PC-3 (cell line): Measurements from ENCODE around the gene NEXMIF. TPM values are rescaled to one million over a fixed set of nuclear protein-coding genes. Genes with fewer than 3 reads are reported as not detected.
"Not testable (repeated sequence)": the region's sequence is repeated elsewhere in the genome, so short reads cannot be mapped to it uniquely, and the experiment has no call there.

Source experiments
- ATAC-seq: fragments of 200-7000 bp; cut with Tn5 transposase; 2 replicates; pipeline ENCODE4 v1.9.1; 2020; ENCODE audit warnings: mild to moderate bottlenecking, moderate library complexity
- Bru-seq: library from RNA; stranded (reverse); fragments of 400-500 nt; gene quantifications from one replicate; lab custom pipeline; 2021; lab: Mats Ljungman, UMichigan
- BruChase-seq, 2 experiments: library from RNA; stranded (reverse); fragments of 400-500 nt; gene quantifications; one replicate each; lab custom pipeline; 2021; lab: Mats Ljungman, UMichigan
- BruUV-seq: library from RNA; stranded (reverse); fragments of 400-500 nt; replicated peaks from 2 replicates; lab custom pipeline; 2021; lab: Mats Ljungman, UMichigan
- CTCF ChIA-PET: fragments of 300-600 bp; sonication (Branson Sonifier 250); formaldehyde crosslinking; loops from one replicate; lab custom pipeline; 2022; ENCODE audit warnings: antibody characterized with exemption; lab: Charles Lee
- POLR2A ChIA-PET: fragments of 300-600 bp; sonication (Branson Sonifier 250); formaldehyde crosslinking; loops from one replicate; lab custom pipeline; 2022; ENCODE audit warnings: antibody characterized with exemption; ENCODE audit not compliant: unreplicated experiment; lab: Charles Lee
- DNase-seq: peaks from one replicate; pipeline ENCODE4 v3.0.0-alpha.2; 2015
- H2AFZ ChIP-seq: fragments of 300-600 bp; sonication (generic); 2 replicates; pipeline ENCODE4 v1.6.0; 2016; ENCODE audit warnings: antibody characterized with exemption, low read length
- H3F3A ChIP-seq: fragments of 300-600 bp; sonication (generic); one replicate; pipeline ENCODE4 v1.6.0; 2017; ENCODE audit warnings: antibody characterized with exemption, low read length, control low read depth, mild to moderate bottlenecking; ENCODE audit not compliant: unreplicated experiment
- H3K27ac ChIP-seq: fragments of 300-600 bp; sonication (generic); 2 replicates; pipeline ENCODE4 v1.5.1; 2016; ENCODE audit warnings: mild to moderate bottlenecking, low read length
- H3K27me3 ChIP-seq: fragments of 300-600 bp; sonication (generic); 2 replicates; pipeline ENCODE4 v1.6.1; 2016; ENCODE audit warnings: low read length, mixed read lengths
- H3K36me3 ChIP-seq: fragments of 300-600 bp; sonication (generic); 2 replicates; pipeline ENCODE4 v1.6.1; 2016; ENCODE audit warnings: low read depth, mixed run types, low read length, mixed read lengths
- H3K4me1 ChIP-seq: fragments of 300-600 bp; sonication (generic); 2 replicates; pipeline ENCODE4 v1.5.1; 2016; ENCODE audit warnings: low read length; ENCODE audit not compliant: insufficient read depth
- H3K4me2 ChIP-seq: fragments of 300-600 bp; sonication (generic); 2 replicates; pipeline ENCODE4 v1.6.0; 2016; ENCODE audit warnings: low read length
- H3K4me3 ChIP-seq: fragments of 300-600 bp; sonication (generic); 2 replicates; pipeline ENCODE4 v1.5.1; 2016; ENCODE audit warnings: mild to moderate bottlenecking, low read length, mixed read lengths
- H3K79me2 ChIP-seq: fragments of 300-600 bp; sonication (generic); 2 replicates; pipeline ENCODE4 v1.6.1; 2017; ENCODE audit warnings: low read length, mixed read lengths
- H3K9ac ChIP-seq: fragments of 300-600 bp; sonication (generic); 2 replicates; pipeline ENCODE4 v1.6.0; 2016; ENCODE audit warnings: mild to moderate bottlenecking, low read length
- H3K9me2 ChIP-seq: fragments of 300-600 bp; sonication (generic); replicated peaks from 2 replicates; pipeline ENCODE4 v1.6.1; 2016; ENCODE audit warnings: mixed run types, low read length, mixed read lengths
- H3K9me3 ChIP-seq: fragments of 300-600 bp; sonication (generic); 2 replicates; pipeline ENCODE4 v1.6.1; 2016; ENCODE audit warnings: low read length, mixed read lengths
- H4K20me1 ChIP-seq: fragments of 300-600 bp; sonication (generic); 2 replicates; pipeline ENCODE4 v1.6.1; 2016; ENCODE audit warnings: low read length, mixed read lengths
- EZH2 ChIP-seq: fragments of 300-600 bp; sonication (generic); IDR thresholded peaks from one replicate; pipeline ENCODE4 v1.6.1; 2017; ENCODE audit warnings: antibody characterized with exemption, mild to moderate bottlenecking, low read length; ENCODE audit not compliant: unreplicated experiment
- EZH2phosphoT487 ChIP-seq: fragments of 300-600 bp; sonication (generic); IDR thresholded peaks from 2 replicates; pipeline ENCODE4 v1.6.1; 2018; ENCODE audit warnings: mild to moderate bottlenecking, antibody characterized with exemption, low read length, borderline replicate concordance
- intact Hi-C: fragments of 100-400 bp; cut with micrococcal nuclease; formaldehyde crosslinking; loops from 2 replicates; pipeline ENCODE4 v1.9.0; 2023
- long read RNA-seq: library from polyadenylated mRNA; unstranded; transcript quantifications from one replicate; pipeline ENCODE4 v2.0.0, GENCODE V29; 2021; ENCODE audit not compliant: unreplicated experiment
- total RNA-seq: library from RNA; depleted of rRNA; stranded (reverse); fragments of >200 nt; gene quantifications from 2 replicates; pipeline ENCODE4 v1.2.3, GENCODE V29; 2014; rRNA removed
- TF ChIP-seq, protein P1 (sequence below): fragments of 300-600 bp; sonication (generic); conservative IDR thresholded peaks from 2 replicates; pipeline ENCODE4 v1.5.1; 2017; ENCODE audit warnings: antibody characterized with exemption, low read depth, mild to moderate bottlenecking, low read length

NEXMIF gene
- total RNA-seq (not detected in 2 replicates), Bru-seq, nascent RNA (percentile 4 among the genes with signal in this experiment), BruChase-seq, experiment 1, labeled RNA remaining after a 6-hour chase (percentile 11 among the genes with signal in this experiment), BruChase-seq, experiment 2, labeled RNA remaining after a 2-hour chase (percentile 11 among the genes with signal in this experiment)
- long read RNA-seq: 0 reads

DNA sequence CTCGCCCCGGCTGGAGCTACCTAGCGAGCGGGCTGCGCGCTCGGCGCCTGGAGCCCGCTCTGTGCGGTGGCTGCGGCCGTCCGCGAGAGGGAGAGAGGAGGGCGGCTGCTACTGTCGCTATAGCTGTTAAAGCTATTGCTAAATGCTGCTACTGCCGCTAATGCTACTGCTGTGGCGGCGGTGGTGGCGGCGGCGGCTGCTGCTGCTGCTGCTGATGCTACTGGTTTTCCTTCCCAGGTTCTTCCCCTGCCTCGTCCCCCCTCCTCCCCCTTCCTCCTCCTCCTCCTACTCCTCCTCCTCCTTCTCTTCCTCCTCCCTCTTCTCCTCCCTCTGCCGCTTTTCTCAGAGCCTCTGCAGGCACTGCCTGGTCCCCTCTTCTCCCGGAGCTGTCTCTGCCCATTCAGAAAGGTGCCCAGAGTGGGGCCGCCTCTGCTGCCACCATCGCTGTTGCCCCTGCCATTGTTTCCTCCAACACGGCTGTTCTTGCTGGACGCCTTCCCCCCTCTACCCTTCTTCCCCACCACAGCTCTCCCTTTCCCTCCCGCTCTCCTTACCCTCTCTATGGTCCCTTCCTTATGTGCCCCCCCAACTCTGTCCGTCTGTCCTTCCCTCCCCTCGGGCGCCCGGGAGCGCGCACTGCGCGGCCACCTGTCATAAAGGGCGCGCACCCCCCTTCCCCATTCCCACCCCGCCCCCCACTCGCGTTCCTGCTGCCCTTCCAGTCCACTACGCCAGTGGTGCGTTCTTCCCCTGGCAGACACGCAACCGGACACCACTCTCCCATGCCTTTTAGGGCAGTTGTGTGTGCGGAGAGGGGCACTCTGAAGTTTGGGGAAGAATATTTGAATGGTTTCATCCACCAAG lies at the start of gene NEXMIF:
Gene NEXMIF, minus strand, starts transcription at position 228 of the 864 bp plus-strand sequence.
- H3K27ac ChIP-seq: no peak within 1 kb of the TSS
- intact Hi-C loops: no loop called here
- H3K9me3 ChIP-seq: no peaks in the 10 kb centered on the region
- H3K4me3 ChIP-seq: peak within 1 kb of the TSS; percentile 56
- no peaks in the 10 kb centered on the region for H3K4me1 ChIP-seq
- H4K20me1 ChIP-seq: no peaks in the 10 kb centered on the region
- no TSS peak for BruUV-seq
- CTCF ChIA-PET: no interaction called here
- ATAC-seq (peak; percentile 85), DNase-seq (peak; percentile 19)
- H3K36me3 ChIP-seq: no peaks in the 10 kb centered on the region
- H3K9ac ChIP-seq: no peak within 1 kb of the TSS
- H3K79me2 ChIP-seq: no peaks in the 10 kb centered on the region
- TF ChIP-seq EZH2 (no peak), EZH2phosphoT487 (no peak)
- TF ChIP-seq, protein P1, sequence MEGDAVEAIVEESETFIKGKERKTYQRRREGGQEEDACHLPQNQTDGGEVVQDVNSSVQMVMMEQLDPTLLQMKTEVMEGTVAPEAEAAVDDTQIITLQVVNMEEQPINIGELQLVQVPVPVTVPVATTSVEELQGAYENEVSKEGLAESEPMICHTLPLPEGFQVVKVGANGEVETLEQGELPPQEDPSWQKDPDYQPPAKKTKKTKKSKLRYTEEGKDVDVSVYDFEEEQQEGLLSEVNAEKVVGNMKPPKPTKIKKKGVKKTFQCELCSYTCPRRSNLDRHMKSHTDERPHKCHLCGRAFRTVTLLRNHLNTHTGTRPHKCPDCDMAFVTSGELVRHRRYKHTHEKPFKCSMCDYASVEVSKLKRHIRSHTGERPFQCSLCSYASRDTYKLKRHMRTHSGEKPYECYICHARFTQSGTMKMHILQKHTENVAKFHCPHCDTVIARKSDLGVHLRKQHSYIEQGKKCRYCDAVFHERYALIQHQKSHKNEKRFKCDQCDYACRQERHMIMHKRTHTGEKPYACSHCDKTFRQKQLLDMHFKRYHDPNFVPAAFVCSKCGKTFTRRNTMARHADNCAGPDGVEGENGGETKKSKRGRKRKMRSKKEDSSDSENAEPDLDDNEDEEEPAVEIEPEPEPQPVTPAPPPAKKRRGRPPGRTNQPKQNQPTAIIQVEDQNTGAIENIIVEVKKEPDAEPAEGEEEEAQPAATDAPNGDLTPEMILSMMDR: no peak
- no peaks in the 10 kb centered on the region for H3K9me2 ChIP-seq
- H3K4me2 ChIP-seq: peak within 1 kb of the TSS; percentile 78
- no peaks in the 10 kb centered on the region for H3F3A ChIP-seq
- H2AFZ ChIP-seq: peak within 1 kb of the TSS; percentile 63
- peaks cover 24% of the 10 kb centered on the region for H3K27me3 ChIP-seq
- POLR2A ChIA-PET: no interaction called here

DNA sequence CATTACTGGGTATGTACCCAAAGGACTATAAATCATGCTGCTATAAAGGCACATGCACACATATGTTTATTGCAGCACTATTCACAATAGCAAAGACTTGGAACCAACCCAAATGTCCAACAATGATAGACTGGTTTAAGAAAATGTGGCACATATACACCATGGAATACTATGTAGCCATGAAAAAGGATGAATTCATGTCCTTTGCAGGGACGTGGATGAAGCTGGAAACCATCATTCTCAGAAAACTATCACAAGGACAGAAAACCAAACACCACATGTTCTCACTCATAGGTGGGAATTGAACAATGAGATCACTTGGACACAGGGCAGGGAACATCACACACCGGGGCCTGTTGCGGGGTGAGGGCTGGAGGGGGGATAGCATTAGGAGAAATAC lies 36.7 kb upstream of the NEXMIF start:
- ATAC-seq, H3K4me2 ChIP-seq, H4K20me1 ChIP-seq, H2AFZ ChIP-seq, H3K27me3 ChIP-seq, H3K4me3 ChIP-seq, DNase-seq, H3K79me2 ChIP-seq, intact Hi-C loops, POLR2A ChIA-PET, BruUV-seq, CTCF ChIA-PET, H3F3A ChIP-seq, H3K36me3 ChIP-seq, H3K9ac ChIP-seq, H3K9me3 ChIP-seq, H3K27ac ChIP-seq, H3K4me1 ChIP-seq, H3K9me2 ChIP-seq: not testable (repeated sequence)

DNA sequence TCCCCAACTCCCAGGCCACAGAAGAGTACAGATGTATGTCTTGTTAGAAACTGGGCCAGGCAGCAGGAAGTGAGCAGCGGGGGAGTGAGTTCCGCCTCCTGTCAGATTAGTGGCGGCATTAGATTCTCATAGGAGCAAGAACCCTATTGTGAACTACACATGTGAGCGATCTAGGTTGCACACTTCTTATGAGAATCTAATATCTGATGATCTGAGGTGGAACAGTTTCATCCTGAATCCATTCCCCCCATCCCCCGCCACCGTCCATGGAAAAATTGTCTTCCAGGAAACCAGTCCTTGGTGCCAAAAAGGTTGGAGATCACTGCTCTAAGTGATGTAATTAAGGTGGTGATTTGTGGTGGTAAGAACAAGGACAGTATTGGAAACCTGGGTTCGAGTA lies 24.5 kb upstream of the NEXMIF start:
- intact Hi-C loops: no loop called here
- POLR2A ChIA-PET: no interaction called here
- Histone ChIP-seq H3K36me3 (no peaks in the 10 kb centered on the region), H3K4me1 (no peaks in the 10 kb centered on the region), H3K79me2 (no peaks in the 10 kb centered on the region), H2AFZ (no peak overlapping the region), H3K27ac (no peak overlapping the region), H3K9ac (no peak overlapping the region), H3K4me3 (no peak overlapping the region), H3K4me2 (no peak overlapping the region), H4K20me1 (no peaks in the 10 kb centered on the region), H3K9me3 (no peaks in the 10 kb centered on the region), H3K9me2 (no peaks in the 10 kb centered on the region), H3F3A (no peaks in the 10 kb centered on the region), H3K27me3 (no peaks in the 10 kb centered on the region)
- CTCF ChIA-PET: no interaction called here
- no peak for ATAC-seq
- no peak for DNase-seq
- BruUV-seq: no TSS peak
- TF ChIP-seq, protein P1: no peak
- TF ChIP-seq EZH2 (no peak), EZH2phosphoT487 (no peak)
